Measurements from ENCODE around the gene DYDC2. TPM values are rescaled to one million over a fixed set of nuclear protein-coding genes. Genes with fewer than 3 reads are reported as not detected.

The DYDC2 gene
- total and polyA plus RNA-seq, 2 experiments from 2014 or later, result 8.1 to 9.0 TPM

- H3K36me3 Mint-ChIP-seq (ENCODE audit: low read depth), result no peaks in the 10 kb centered on the region
- Histone ChIP-seq H3K4me1 (ENCODE audit: insufficient read depth) (peaks cover 2% of the 10 kb centered on the region; the same call in 1 of the 2 replicates), H3K4me2 (no peak overlapping the region), H3F3A (replicated peaks; ENCODE audit: low read depth) (no peaks in the 10 kb centered on the region), H3K9me2 (ENCODE audit: insufficient read depth) (no peaks in the 10 kb centered on the region), H3K27me3 (ENCODE audit: insufficient read depth) (no peaks in the 10 kb centered on the region), H2AFZ (no peak overlapping the region), H3K27ac (ENCODE audit: low read depth) (no peak overlapping the region), H3K36me3 (ENCODE audit: insufficient read depth) (no peaks in the 10 kb centered on the region), H3K79me2 (replicated peaks; ENCODE audit: insufficient read depth) (no peaks in the 10 kb centered on the region), H3K4me3 (no peak overlapping the region), H4K20me1 (replicated peaks; ENCODE audit: insufficient read depth) (no peaks in the 10 kb centered on the region)
- TF ChIP-seq ZNF114 (CRISPR knock-in tag; IDR thresholded peaks at IDR 0.05) (no peak), CREB1 (CRISPR knock-in tag; IDR thresholded peaks at IDR 0.05; ENCODE audit: low read depth) (no peak), REST (IDR thresholded peaks at IDR 0.05; ENCODE audit: unreplicated experiment) (no peak), JUNB (IDR thresholded peaks at IDR 0.05; ENCODE audit: unreplicated experiment) (no peak), STAT1 (IDR thresholded peaks at IDR 0.05; ENCODE audit: unreplicated experiment) (no peak), ZNF462 (CRISPR knock-in tag; IDR thresholded peaks at IDR 0.05) (no peak)
- H3K4me3 Mint-ChIP-seq, result no peak overlapping the region
- ATAC-seq (no peak), DNase-seq (ENCODE audit: low spot score) (no peak)
- no peak overlapping the region for H3K27ac Mint-ChIP-seq
- H3K4me1 Mint-ChIP-seq, result peaks cover 4% of the 10 kb centered on the region; the same call in 2 of the 3 replicates
- no peaks in the 10 kb centered on the region; the same call in 2 of the 3 replicates for H3K9me3 Mint-ChIP-seq
- H3K27me3 Mint-ChIP-seq (ENCODE audit: insufficient read depth, low read depth, poor library complexity), result no peaks in the 10 kb centered on the region
These were observed 36.8 kb upstream of the DYDC2 start for GRCh38 chr10:80319725-80320290.
